ENCODE measurements around the gene SBDS.

DNA sequence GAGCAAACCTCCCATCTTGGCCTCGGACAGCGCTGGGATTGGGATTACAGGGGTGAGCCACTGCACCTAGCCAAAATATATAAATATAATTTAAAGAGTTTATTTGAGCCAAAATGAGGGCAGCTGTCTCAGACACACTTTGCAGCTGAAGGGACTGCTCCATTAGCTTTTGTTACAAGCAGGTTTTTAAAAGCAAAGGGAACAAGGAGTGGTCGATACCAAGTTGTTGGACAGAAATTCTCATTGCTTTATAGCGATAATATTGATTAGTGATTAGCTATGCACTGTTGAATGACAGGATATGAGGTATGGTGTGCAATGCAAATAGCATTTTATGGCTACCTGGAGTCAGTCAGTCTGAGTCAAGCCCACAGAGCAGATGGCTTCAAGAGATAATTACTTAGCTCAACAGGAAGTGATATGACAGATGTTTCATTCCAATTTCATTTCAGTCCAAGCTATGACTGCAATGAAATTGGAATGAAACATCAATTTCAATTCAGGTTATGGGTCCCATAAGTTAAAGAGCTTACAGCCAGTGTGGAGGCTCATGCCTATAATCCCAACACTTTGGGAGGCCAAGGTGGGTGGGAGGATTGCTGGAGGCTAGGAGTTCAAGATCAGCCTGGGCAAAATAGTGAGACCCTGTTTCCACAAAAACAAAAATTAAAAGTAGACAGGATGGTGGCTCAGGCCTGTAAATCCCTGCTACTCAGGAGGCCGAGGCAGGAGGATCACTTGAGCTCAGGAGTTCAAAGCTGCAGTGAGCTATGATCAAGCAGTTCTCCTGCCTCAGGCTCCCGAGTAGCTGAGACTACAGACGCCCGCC is 24.4 kb upstream of the SBDS start:
- TF ChIP-seq, protein P1, sequence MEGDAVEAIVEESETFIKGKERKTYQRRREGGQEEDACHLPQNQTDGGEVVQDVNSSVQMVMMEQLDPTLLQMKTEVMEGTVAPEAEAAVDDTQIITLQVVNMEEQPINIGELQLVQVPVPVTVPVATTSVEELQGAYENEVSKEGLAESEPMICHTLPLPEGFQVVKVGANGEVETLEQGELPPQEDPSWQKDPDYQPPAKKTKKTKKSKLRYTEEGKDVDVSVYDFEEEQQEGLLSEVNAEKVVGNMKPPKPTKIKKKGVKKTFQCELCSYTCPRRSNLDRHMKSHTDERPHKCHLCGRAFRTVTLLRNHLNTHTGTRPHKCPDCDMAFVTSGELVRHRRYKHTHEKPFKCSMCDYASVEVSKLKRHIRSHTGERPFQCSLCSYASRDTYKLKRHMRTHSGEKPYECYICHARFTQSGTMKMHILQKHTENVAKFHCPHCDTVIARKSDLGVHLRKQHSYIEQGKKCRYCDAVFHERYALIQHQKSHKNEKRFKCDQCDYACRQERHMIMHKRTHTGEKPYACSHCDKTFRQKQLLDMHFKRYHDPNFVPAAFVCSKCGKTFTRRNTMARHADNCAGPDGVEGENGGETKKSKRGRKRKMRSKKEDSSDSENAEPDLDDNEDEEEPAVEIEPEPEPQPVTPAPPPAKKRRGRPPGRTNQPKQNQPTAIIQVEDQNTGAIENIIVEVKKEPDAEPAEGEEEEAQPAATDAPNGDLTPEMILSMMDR (IDR thresholded peaks at IDR 0.05) = no peak
- TF ChIP-seq POLR2A (IDR thresholded peaks at IDR 0.05) = no peak
